Measurements from ENCODE around the gene RRAGB.
"Not testable (repeated sequence)": the region's sequence is repeated elsewhere in the genome, so short reads cannot be mapped to it uniquely, and the experiment has no call there.

Gene RRAGB, protein sequence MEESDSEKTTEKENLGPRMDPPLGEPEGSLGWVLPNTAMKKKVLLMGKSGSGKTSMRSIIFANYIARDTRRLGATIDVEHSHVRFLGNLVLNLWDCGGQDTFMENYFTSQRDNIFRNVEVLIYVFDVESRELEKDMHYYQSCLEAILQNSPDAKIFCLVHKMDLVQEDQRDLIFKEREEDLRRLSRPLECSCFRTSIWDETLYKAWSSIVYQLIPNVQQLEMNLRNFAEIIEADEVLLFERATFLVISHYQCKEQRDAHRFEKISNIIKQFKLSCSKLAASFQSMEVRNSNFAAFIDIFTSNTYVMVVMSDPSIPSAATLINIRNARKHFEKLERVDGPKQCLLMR

GRCh38 chrX:55717521-55718497 lies at the start of gene RRAGB:
Gene RRAGB, plus strand, starts transcription at chrX:55717749. Its CDS starts 579 bp downstream, at chrX:55718328.
- peak; percentile 94 for DNase-seq

- no peak for DNase-seq
These were observed 49.5 kb upstream of the RRAGB start for GRCh38 chrX:55668084-55668483.

GRCh38 chrX:55688579-55688978 lies 29.0 kb upstream of the RRAGB start:
- peak; percentile 30 for DNase-seq

- DNase-seq: peak; percentile 32
These were observed 22.1 kb upstream of the RRAGB start for GRCh38 chrX:55695227-55696018.

DNA sequence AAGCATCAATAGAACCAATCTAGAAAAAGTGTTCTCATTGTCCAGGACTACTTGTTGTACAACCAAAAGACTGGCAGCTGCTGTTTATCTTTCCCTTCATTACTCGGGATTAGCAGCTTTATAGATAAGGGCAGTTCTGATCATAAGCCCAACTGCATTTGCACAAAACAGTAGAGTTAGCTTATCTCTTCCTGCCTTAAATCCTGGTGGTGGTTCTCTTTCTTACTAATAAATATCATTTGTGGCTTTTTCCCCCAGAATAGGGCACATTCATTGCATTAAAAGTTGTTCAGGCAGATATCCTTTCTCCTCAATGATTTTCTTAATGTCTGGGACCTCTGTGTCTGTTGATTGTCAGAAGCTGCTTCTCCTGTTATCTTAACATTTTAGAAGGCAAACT lies 20.2 kb upstream of the RRAGB start:
- no peak for DNase-seq

- DNase-seq: no peak
These were observed 14.9 kb upstream of the RRAGB start for GRCh38 chrX:55702671-55703070.

GRCh38 chrX:55703436-55703835 lies 14.1 kb upstream of the RRAGB start:
- DNase-seq: not testable (repeated sequence)

DNA sequence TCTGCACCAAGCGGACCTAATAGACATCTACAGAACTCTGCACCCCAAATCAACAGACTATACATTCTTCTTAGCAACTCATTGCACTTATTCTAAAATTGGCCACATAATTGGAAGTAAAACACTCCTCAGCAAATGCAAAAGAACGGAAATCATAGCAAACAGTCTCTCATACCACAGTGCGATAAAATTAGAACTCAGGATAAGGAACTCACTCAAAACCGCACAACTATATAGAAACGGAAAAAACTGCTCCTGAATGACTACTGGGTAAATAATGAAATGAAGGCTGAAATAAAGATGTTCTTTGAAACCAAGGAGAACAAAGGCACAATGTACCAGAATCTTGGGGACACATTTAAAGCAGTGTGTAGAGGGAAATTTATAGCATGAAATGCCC lies 12.5 kb upstream of the RRAGB start:
- not testable (repeated sequence) for DNase-seq

GRCh38 chrX:55709735-55710134 lies 7.8 kb upstream of the RRAGB start:
- DNase-seq: no peak

GRCh38 chrX:55710701-55711100 lies 6.8 kb upstream of the RRAGB start:
- DNase-seq: no peak

DNA sequence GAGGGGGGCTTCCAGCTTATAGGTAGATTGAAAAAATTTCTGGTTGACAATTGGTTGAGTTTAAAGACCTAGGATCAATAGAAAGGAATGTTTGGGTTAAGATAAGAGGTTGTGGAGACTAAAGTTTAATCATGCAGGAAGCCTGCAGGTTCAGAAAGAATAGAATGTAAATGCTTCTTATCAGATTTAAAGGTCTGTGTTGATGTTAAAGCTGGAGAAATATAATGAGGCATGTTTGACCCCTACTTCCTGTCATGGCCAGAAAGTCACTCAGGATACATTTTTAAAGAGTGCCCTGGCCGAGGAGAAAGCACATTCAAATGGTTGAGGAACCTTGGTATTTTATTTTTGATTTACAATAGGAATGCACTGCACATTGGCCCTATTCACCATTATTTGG lies 3.9 kb upstream of the RRAGB start:
- no peak for DNase-seq

DNA sequence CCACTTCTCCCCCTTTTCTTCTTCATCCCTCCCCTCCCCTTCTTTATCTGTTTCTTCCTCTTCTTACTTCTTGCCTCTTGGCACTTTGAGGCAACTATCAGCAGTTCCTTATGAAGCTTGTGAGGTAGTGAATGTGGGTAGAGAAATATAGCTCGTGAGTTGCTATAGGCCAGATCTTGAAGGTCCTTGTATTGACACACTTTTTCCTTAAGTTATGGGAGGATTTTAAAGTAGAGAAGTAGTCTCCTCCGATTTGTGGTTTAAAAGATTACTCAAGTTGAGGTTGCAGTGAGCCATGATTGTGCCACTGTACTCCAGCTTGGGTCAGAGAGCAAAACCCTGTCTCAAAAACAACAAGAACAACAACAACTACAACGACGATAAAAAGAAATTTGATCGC lies 3.4 kb upstream of the RRAGB start:
- no peak for DNase-seq

GRCh38 chrX:55715847-55716246 lies 1.7 kb upstream of the RRAGB start:
- DNase-seq: no peak

- no peak for DNase-seq
These were observed 612 bp upstream of the RRAGB start for GRCh38 chrX:55716937-55717336.

DNA sequence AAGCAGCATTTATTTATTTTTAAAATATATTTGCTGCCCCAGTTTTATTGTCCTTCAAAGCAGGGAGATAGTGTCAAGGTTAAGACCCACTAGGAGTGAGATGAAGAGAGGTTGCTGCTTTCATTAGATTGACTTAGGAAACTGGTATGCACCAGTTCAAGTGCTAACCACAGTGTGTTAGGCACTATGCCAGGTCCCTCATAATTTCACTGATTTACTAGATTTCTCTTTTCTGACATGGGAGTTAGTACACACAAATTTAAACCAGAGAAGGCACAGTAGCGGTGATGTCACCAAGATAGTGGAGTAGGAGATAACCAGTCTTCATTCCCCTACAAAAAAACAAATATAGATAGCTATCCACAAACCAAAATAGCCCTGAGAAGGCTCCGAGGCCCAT lies 14.3 kb downstream of the RRAGB start:
- no peak for DNase-seq

GRCh38 chrX:55738969-55739368 lies 21.4 kb downstream of the RRAGB start:
- DNase-seq: no peak

- DNase-seq: no peak
These were observed 25.1 kb downstream of the RRAGB start for GRCh38 chrX:55742649-55743048.

GRCh38 chrX:55748463-55748862 lies 30.9 kb downstream of the RRAGB start:
- DNase-seq: not testable (repeated sequence)

- DNase-seq: no peak
These were observed 32.7 kb downstream of the RRAGB start for GRCh38 chrX:55750256-55750655.

- DNase-seq: no peak
These were observed 37.3 kb downstream of the RRAGB start for GRCh38 chrX:55754861-55755294.

- DNase-seq: no peak
These were observed 40.5 kb downstream of the RRAGB start for GRCh38 chrX:55758033-55758432.

- DNase-seq: no peak
These were observed 41.9 kb downstream of the RRAGB start for GRCh38 chrX:55759478-55759877.

GRCh38 chrX:55767100-55767499 lies 49.6 kb downstream of the RRAGB start:
- no peak for DNase-seq
